Activated CD8-positive, alpha-beta T cell treated with anti-CD3 and anti-CD28 coated beads, Interleukin-2, amount 10 ng/mL, durations not matched to agents 7 days and 5 days (primary cell): ENCODE measurements around the gene INPP4A. TPM values are rescaled to one million over a fixed set of nuclear protein-coding genes. Genes with fewer than 3 reads are reported as not detected.

ENCODE experiments used
- ATAC-seq: fragments of 150-1000 bp; cut with Tn5 transposase; one replicate; pipeline ENCODE4 v1.10.0; 2021; ENCODE audit warnings: moderate library complexity
- CTCF ChIA-PET: fragments of 350-600 bp; sonication (Branson Sonifier 250); formaldehyde crosslinking; loops from one replicate; lab custom pipeline; 2021; ENCODE audit warnings: antibody characterized with exemption; lab: Charles Lee
- POLR2A ChIA-PET: fragments of 350-600 bp; sonication (Branson Sonifier 250); formaldehyde crosslinking; loops from one replicate; lab custom pipeline; 2021; ENCODE audit warnings: antibody characterized with exemption; lab: Charles Lee
- DNase-seq: peaks from one replicate; pipeline ENCODE4 v3.0.0-alpha.2; 2020
- H3K27ac Mint-ChIP-seq: one replicate; pipeline ENCODE4 v1.8.0; 2021; ENCODE audit warnings: mild to moderate bottlenecking, mixed read lengths
- H3K27me3 Mint-ChIP-seq: one replicate; pipeline ENCODE4 v1.8.0; 2021; ENCODE audit warnings: low read depth, mixed read lengths
- H3K36me3 Mint-ChIP-seq: one replicate; pipeline ENCODE4 v1.8.0; 2021; ENCODE audit warnings: low read depth, mixed read lengths
- H3K4me1 Mint-ChIP-seq: one replicate; pipeline ENCODE4 v1.8.0; 2021; ENCODE audit warnings: low read depth, mixed read lengths
- H3K4me3 Mint-ChIP-seq: one replicate; pipeline ENCODE4 v1.8.0; 2021; ENCODE audit warnings: mild to moderate bottlenecking, mixed read lengths
- H3K9me3 Mint-ChIP-seq: one replicate; pipeline ENCODE4 v1.8.0; 2022; ENCODE audit warnings: mixed read lengths; ENCODE audit not compliant: insufficient read depth
- total RNA-seq, 2 experiments: library from RNA; stranded (reverse); gene quantifications; one replicate each; pipeline ENCODE4 v1.2.3, GENCODE V29; 2021

The INPP4A gene
- total RNA-seq, 2 experiments from 2014 or later: 152 to 157 TPM

DNA sequence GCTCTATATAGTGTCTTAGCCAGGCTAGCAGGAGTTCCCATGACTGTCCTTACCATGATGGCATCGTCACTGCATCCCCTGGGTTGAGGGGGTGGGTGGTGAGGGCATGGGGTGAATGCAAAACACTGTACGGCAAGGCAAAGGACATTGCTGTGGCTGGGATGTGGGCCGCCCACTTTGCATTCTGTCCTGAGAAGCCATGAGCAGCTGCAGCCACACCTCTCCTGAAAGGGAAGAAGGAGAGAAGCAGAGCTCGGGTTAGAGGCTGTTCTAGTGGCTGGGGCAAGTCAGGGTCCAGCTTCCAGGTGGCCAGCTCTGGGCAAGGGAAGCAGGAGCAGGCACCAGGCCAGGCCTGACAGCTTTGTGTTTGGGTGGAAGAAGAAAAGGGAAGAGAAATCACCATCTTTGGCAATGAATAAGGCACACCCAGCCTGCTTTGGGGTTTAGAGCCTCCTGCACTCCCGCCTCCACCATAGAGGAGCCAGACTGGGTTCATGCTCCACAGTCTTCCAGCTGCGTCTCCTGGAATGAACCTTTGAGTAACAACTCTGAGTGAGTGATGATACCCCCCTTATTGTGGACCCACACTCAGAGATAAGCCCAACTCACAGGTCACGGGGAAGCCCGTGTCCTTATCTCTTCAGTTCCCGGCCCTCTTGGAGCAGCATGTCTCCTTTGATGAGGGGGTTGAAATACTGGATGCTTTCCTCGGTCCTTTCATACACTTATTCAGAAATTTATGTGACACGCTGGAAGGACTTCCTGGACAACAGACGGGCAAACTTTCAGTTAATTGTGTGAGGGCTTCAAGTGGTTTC is 63.4 kb downstream of the INPP4A start:
- POLR2A ChIA-PET: interaction anchor here (1.4 kb wide), 1 partner anchor 20 kb away, joined by 3 read pairs; no protein-coding TSS in a partner anchor
- Mint-ChIP-seq H3K36me3 (peaks cover 74% of the 10 kb centered on the region), H3K9me3 (no peaks in the 10 kb centered on the region), H3K4me1 (peaks cover 96% of the 10 kb centered on the region), H3K27ac (peak overlapping the region; percentile 81), H3K27me3 (no peaks in the 10 kb centered on the region), H3K4me3 (peak overlapping the region; percentile 0)
- CTCF ChIA-PET: interaction anchor here (0.7 to 3.0 kb wide), 8 partner anchors 11 to 98 kb away, joined by 3 to 15 read pairs (median 4); no protein-coding TSS in a partner anchor
- DNase-seq: no peak
- peak; percentile 12 for ATAC-seq

DNA sequence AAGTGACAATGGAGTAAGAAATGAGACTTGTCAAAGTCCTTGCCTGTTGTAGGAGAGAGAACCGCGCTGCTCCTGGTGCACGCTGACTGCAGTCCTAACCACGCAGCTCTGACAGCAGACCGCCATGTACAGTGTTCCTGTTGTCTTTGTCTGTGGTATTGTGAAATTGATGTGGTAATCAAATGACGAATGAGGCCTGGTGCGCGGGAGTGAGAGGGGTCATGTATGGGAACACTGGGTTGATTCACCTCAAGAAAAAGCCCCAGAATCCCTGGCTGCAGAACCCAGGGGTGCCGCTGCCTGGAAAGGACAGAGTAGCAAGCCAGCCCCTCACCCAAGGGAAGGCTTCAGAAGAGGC is 64.0 kb downstream of the INPP4A start:
- peaks cover 96% of the 10 kb centered on the region for H3K4me1 Mint-ChIP-seq
- CTCF ChIA-PET: interaction anchor here (1.5 to 3.0 kb wide), 3 partner anchors 21 to 99 kb away, joined by 4 to 15 read pairs (median 12); no protein-coding TSS in a partner anchor
- DNase-seq (peak; percentile 62), ATAC-seq (peak; percentile 80)
- no peaks in the 10 kb centered on the region for H3K27me3 Mint-ChIP-seq
- peak overlapping the region; percentile 0 for H3K4me3 Mint-ChIP-seq
- no peaks in the 10 kb centered on the region for H3K9me3 Mint-ChIP-seq
- peaks cover 74% of the 10 kb centered on the region for H3K36me3 Mint-ChIP-seq
- POLR2A ChIA-PET: interaction anchor here (1.4 kb wide), 1 partner anchor 20 kb away, joined by 3 read pairs; no protein-coding TSS in a partner anchor
- H3K27ac Mint-ChIP-seq: peak overlapping the region; percentile 81

- H3K4me3 Mint-ChIP-seq: no peak overlapping the region
- POLR2A ChIA-PET: no interaction called here
- DNase-seq (no peak), ATAC-seq (no peak)
- peak overlapping the region; percentile 24 for H3K27ac Mint-ChIP-seq
- H3K4me1 Mint-ChIP-seq: peaks cover 96% of the 10 kb centered on the region
- H3K36me3 Mint-ChIP-seq: peaks cover 66% of the 10 kb centered on the region
- H3K27me3 Mint-ChIP-seq: no peaks in the 10 kb centered on the region
- CTCF ChIA-PET: interaction anchor here (2.9 to 3.0 kb wide), 2 partner anchors 22 to 97 kb away, joined by 12 to 15 read pairs; no protein-coding TSS in a partner anchor
- no peaks in the 10 kb centered on the region for H3K9me3 Mint-ChIP-seq
Measured at GRCh38 chr2:98509542-98510321, 65.1 kb downstream of the INPP4A start.

- Mint-ChIP-seq H3K27ac (peak overlapping the region; percentile 22), H3K36me3 (peaks cover 65% of the 10 kb centered on the region), H3K4me3 (no peak overlapping the region), H3K4me1 (peaks cover 96% of the 10 kb centered on the region), H3K27me3 (no peaks in the 10 kb centered on the region), H3K9me3 (no peaks in the 10 kb centered on the region)
- ChIA-PET CTCF (interaction anchor here (2.9 kb wide), 1 partner anchor 22 kb away, joined by 12 read pairs; no protein-coding TSS in a partner anchor), POLR2A (no interaction called here)
- DNase-seq: no peak
- no peak for ATAC-seq
Measured at GRCh38 chr2:98510322-98510662, 65.6 kb downstream of the INPP4A start.

DNA sequence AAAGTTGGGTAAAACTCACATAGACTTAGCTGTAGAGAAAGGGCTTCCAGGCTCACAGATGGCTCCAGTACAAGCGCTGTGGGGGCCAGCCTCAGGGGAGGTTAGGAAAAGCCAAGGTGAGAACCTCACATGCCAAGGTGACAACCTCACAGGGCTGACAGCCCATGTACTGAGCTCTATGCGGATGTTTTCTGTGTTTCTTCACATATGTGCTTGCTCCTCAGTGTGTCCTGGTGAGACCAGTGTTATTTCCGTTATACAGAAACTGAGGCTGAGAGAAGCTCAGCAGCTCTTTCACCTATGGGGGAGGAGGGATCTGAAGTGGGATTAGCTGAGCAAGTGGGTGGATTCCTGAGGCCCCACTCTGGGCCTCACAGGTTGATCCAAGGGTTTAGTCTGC is 67.3 kb downstream of the INPP4A start:
- H3K4me3 Mint-ChIP-seq: no peak overlapping the region
- ATAC-seq (no peak), DNase-seq (no peak)
- ChIA-PET CTCF (no interaction called here), POLR2A (no interaction called here)
- H3K9me3 Mint-ChIP-seq: no peaks in the 10 kb centered on the region
- no peak overlapping the region for H3K27ac Mint-ChIP-seq
- H3K4me1 Mint-ChIP-seq: peaks cover 96% of the 10 kb centered on the region
- H3K27me3 Mint-ChIP-seq: no peaks in the 10 kb centered on the region
- H3K36me3 Mint-ChIP-seq: peaks cover 56% of the 10 kb centered on the region

DNA sequence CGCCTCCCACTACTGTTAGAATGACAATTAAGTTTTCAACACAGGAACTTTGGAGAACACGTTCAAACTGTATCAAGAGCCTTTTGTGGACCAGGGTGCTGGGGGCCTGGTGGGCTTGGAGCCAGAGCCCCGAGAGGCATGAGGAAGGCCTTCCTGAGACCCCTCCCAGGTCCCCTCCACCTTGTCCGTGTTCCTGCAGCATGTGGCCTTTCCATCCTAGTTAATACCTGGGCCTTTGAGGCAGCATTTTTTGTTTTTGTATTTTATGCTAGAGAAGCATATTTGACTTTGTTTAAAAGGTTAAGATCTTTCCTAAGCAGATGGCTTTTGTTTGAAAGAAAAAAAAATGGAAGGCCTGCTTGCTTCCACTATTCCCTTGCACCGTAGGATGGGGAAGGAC is 68.0 kb downstream of the INPP4A start:
- H3K9me3 Mint-ChIP-seq: no peaks in the 10 kb centered on the region
- ATAC-seq (no peak), DNase-seq (no peak)
- H3K27ac Mint-ChIP-seq: peak overlapping the region; percentile 39
- H3K27me3 Mint-ChIP-seq: no peaks in the 10 kb centered on the region
- CTCF ChIA-PET: no interaction called here
- peaks cover 96% of the 10 kb centered on the region for H3K4me1 Mint-ChIP-seq
- H3K36me3 Mint-ChIP-seq: peaks cover 52% of the 10 kb centered on the region
- no peak overlapping the region for H3K4me3 Mint-ChIP-seq
- POLR2A ChIA-PET: no interaction called here

DNA sequence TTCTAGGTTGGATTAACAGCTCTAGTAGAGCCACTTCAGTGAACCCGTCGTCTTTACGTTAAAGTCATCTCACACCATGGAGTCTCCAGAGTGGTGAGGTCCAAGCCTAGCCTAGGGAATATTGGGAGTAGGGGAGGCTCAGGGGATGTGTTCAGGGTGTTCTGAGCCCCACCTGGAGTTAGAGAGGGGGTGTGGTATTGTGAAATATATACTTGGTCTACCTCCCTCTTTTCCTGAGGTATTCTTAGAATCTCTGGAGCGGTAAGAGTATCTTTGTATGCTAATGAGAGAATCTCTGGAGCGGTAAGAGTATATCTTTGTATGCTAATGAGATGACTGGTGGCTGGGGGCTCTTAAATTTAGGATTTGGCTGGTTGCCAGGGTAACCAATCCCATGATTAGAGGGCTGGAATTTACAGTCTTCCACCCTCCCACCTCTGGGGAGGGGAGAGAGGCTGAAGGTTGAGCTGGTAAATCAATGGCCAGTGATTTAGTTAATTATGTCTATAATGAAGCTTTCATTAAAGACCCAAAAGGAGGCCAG is 69.5 kb downstream of the INPP4A start:
- H3K4me1 Mint-ChIP-seq: peaks cover 96% of the 10 kb centered on the region
- CTCF ChIA-PET: interaction anchor here (1.3 kb wide), 1 partner anchor 9 kb away, joined by 3 read pairs; no protein-coding TSS in a partner anchor
- DNase-seq (no peak), ATAC-seq (no peak)
- H3K27me3 Mint-ChIP-seq: no peaks in the 10 kb centered on the region
- peaks cover 43% of the 10 kb centered on the region for H3K36me3 Mint-ChIP-seq
- POLR2A ChIA-PET: interaction anchor here (0.6 kb wide), 1 partner anchor 90 kb away, joined by 3 read pairs; no protein-coding TSS in a partner anchor
- no peak overlapping the region for H3K4me3 Mint-ChIP-seq
- H3K27ac Mint-ChIP-seq: peak overlapping the region; percentile 47
- no peaks in the 10 kb centered on the region for H3K9me3 Mint-ChIP-seq

- Mint-ChIP-seq H3K4me3 (no peak overlapping the region), H3K4me1 (peaks cover 91% of the 10 kb centered on the region), H3K9me3 (no peaks in the 10 kb centered on the region), H3K36me3 (peaks cover 44% of the 10 kb centered on the region), H3K27me3 (no peaks in the 10 kb centered on the region), H3K27ac (peak overlapping the region; percentile 66)
- ChIA-PET POLR2A (interaction anchor here (0.9 kb wide), 1 partner anchor 54 kb away, joined by 3 read pairs; no protein-coding TSS in a partner anchor), CTCF (interaction anchor here (0.7 to 5.1 kb wide), 10 partner anchors 10 to 102 kb away, joined by 3 to 44 read pairs (median 3); no protein-coding TSS in a partner anchor)
- DNase-seq: no peak
- ATAC-seq: peak; percentile 31
Measured at GRCh38 chr2:98514879-98515249, 70.2 kb downstream of the INPP4A start.

DNA sequence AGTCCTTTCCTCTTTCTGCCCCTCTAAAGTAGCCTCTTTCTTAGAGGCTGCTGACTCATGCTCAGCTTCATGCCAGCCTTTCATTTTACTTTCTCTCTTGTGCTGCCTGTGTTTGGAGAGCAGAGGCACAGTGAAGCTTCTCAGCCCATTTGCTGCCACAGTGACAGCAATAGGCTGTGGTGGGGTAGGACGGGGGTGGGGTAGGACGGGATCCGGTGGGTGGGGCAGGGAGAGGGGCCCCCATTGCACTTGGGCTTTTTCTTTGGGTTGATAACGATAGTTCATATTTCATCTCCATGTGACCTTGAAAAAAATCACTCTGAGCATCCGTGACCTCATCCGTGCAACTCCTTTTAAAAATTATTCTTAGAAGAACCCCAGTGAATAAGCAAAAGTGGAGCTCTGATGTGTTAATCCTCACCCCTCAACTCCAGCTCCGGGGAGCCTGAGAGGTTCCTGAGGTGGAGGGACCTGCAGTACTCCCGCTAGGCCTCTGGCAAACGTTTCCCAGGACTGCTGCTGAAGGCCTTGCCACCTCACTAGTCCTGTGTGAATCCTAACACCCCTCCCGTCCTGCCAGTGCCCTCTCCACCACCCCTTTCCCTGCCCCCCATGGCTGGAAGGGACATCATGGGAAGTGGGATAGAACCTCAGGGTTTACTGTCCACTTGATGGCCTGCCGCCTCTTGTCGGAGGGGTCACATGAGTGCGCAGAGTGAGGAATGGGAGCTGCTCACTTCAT is 70.8 kb downstream of the INPP4A start:
- H3K36me3 Mint-ChIP-seq: peaks cover 42% of the 10 kb centered on the region
- H3K4me3 Mint-ChIP-seq: no peak overlapping the region
- peak; percentile 67 for ATAC-seq

DNA sequence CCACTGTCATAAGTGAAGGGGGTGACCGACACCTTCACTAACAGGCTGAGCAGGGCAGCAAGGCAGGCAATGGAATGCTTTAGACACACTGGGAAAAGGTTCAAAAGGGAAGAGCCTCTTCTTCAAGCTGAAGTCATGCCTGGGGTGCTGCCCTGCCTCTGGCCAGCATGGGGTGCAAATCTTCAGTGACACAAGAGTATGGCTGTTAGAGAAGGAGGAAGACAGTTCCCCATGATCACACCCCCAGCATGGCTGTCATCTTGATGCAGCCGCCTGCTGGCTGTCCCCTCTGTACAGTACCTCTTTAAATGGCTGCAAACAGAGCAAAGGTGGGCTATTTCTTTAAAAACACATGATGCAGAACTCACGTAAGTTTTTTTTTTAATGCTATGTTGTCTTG is 71.9 kb downstream of the INPP4A start:
- peaks cover 41% of the 10 kb centered on the region for H3K36me3 Mint-ChIP-seq
- CTCF ChIA-PET: interaction anchor here (1.2 to 5.1 kb wide), 3 partner anchors 29 to 104 kb away, joined by 3 to 44 read pairs (median 4); no protein-coding TSS in a partner anchor
- ATAC-seq (no peak), DNase-seq (no peak)
- no peaks in the 10 kb centered on the region for H3K27me3 Mint-ChIP-seq
- peaks cover 78% of the 10 kb centered on the region for H3K4me1 Mint-ChIP-seq
- POLR2A ChIA-PET: no interaction called here
- no peaks in the 10 kb centered on the region for H3K9me3 Mint-ChIP-seq
- H3K27ac Mint-ChIP-seq: peak overlapping the region; percentile 47
- H3K4me3 Mint-ChIP-seq: no peak overlapping the region

More for the DNA sequence above, 70.8 kb downstream of the INPP4A start:
- POLR2A ChIA-PET: interaction anchor here (0.9 kb wide), 1 partner anchor 55 kb away, joined by 3 read pairs; no protein-coding TSS in a partner anchor
- DNase-seq: peak; percentile 50
- no peaks in the 10 kb centered on the region for H3K9me3 Mint-ChIP-seq
- CTCF ChIA-PET: interaction anchor here (0.7 to 5.1 kb wide), 10 partner anchors 9 to 102 kb away, joined by 3 to 44 read pairs (median 3); no protein-coding TSS in a partner anchor
- peaks cover 86% of the 10 kb centered on the region for H3K4me1 Mint-ChIP-seq
- no peaks in the 10 kb centered on the region for H3K27me3 Mint-ChIP-seq
- peak overlapping the region; percentile 66 for H3K27ac Mint-ChIP-seq
